Skin of body (tissue), 2 donors: ENCODE measurements around the gene FOXP2. TPM values are rescaled to one million over a fixed set of nuclear protein-coding genes. Genes with fewer than 3 reads are reported as not detected.
"Not testable (repeated sequence)": the region's sequence is repeated elsewhere in the genome, so short reads cannot be mapped to it uniquely, and the experiment has no call there.

Experiments used
- DNase-seq: peaks from one replicate; lab custom pipeline; 2025; lab: John Stamatoyannopoulos, UW
- total RNA-seq: library from RNA; depleted of rRNA; stranded (reverse); fragments of >200 nt; gene quantifications from one replicate; pipeline ENCODE4 v1.2.3, GENCODE V29; 2014

FOXP2 gene
- 12.5 TPM for total RNA-seq

GRCh38 chr7:114414156-114415063 lies at the start of gene FOXP2:
FOXP2 (plus strand) TSS chr7:114414815; CDS start chr7:114426512, 11,697 bp downstream.
- DNase-seq: peak; percentile 89

- no peak for DNase-seq
Observed at GRCh38 chr7:114365791-114366190, 48.8 kb upstream of the FOXP2 start.

- no peak for DNase-seq
Observed at GRCh38 chr7:114368492-114368891, 46.1 kb upstream of the FOXP2 start.

- no peak for DNase-seq
Observed at GRCh38 chr7:114369294-114369693, 45.3 kb upstream of the FOXP2 start.

- DNase-seq: no peak
Observed at GRCh38 chr7:114372619-114373018, 42.0 kb upstream of the FOXP2 start.

GRCh38 chr7:114375907-114376306 lies 38.7 kb upstream of the FOXP2 start:
- no peak for DNase-seq

GRCh38 chr7:114383946-114384345 lies 30.7 kb upstream of the FOXP2 start:
- DNase-seq: not testable (repeated sequence)

- not testable (repeated sequence) for DNase-seq
Observed at GRCh38 chr7:114384346-114384745, 30.3 kb upstream of the FOXP2 start.

GRCh38 chr7:114388021-114388420 lies 26.6 kb upstream of the FOXP2 start:
- DNase-seq: no peak

- DNase-seq: no peak
Observed at GRCh38 chr7:114392686-114393085, 21.9 kb upstream of the FOXP2 start.

- DNase-seq: no peak
Observed at GRCh38 chr7:114402876-114403635, 11.6 kb upstream of the FOXP2 start.

- no peak for DNase-seq
Observed at GRCh38 chr7:114405427-114405826, 9.2 kb upstream of the FOXP2 start.

GRCh38 chr7:114409750-114410149 lies 4.9 kb upstream of the FOXP2 start:
- no peak for DNase-seq

- DNase-seq: no peak
Observed at GRCh38 chr7:114412548-114412947, 2.1 kb upstream of the FOXP2 start.

GRCh38 chr7:114413761-114414155 lies 857 bp upstream of the FOXP2 start:
- peak; percentile 70 for DNase-seq

- no peak for DNase-seq
Observed at GRCh38 chr7:114415064-114415989, 712 bp downstream of the FOXP2 start.

- no peak for DNase-seq
Observed at GRCh38 chr7:114416129-114416990, 1.7 kb downstream of the FOXP2 start.

GRCh38 chr7:114417290-114417689 lies 2.7 kb downstream of the FOXP2 start:
- DNase-seq: no peak

- no peak for DNase-seq
Observed at GRCh38 chr7:114418117-114418516, 3.5 kb downstream of the FOXP2 start.
